ENCODE measurements around the gene GALNT2.

- TF ChIP-seq CTCF (IDR thresholded peaks at IDR 0.05; ENCODE audit: low read depth, low read length, missing input control) (no peak), YY1 (IDR thresholded peaks at IDR 0.05) (no peak), ATF3 (IDR thresholded peaks at IDR 0.05) (no peak)
These were observed 118.3 kb downstream of the GALNT2 start for GRCh38 chr1:230185076-230186001.
